Neural crest cell (in vitro differentiated cells): ENCODE measurements around the gene SPESP1. TPM values are rescaled to one million over a fixed set of nuclear protein-coding genes. Genes with fewer than 3 reads are reported as not detected.

ENCODE experiments used
- DNase-seq: peaks from one replicate; pipeline ENCODE4 v3.0.0; 2021; ENCODE audit warnings: low read depth, mixed read lengths, low spot score
- H3K27ac Mint-ChIP-seq: one replicate; pipeline ENCODE4 v1.8.0; 2021; ENCODE audit warnings: mild to moderate bottlenecking, mixed read lengths; ENCODE audit not compliant: unreplicated experiment
- H3K27me3 Mint-ChIP-seq: 2 replicates; pipeline ENCODE4 v1.8.0; 2021; ENCODE audit warnings: low read depth, mild to moderate bottlenecking, mixed read lengths
- H3K36me3 Mint-ChIP-seq: 2 replicates; pipeline ENCODE4 v1.8.0; 2021; ENCODE audit warnings: low read depth, mild to moderate bottlenecking, mixed read lengths
- H3K4me1 Mint-ChIP-seq: 2 replicates; pipeline ENCODE4 v1.8.0; 2021; ENCODE audit warnings: mixed read lengths
- H3K4me3 Mint-ChIP-seq: one replicate; pipeline ENCODE4 v1.8.0; 2021; ENCODE audit warnings: mild to moderate bottlenecking, mixed read lengths
- H3K9me3 Mint-ChIP-seq: 2 replicates; pipeline ENCODE4 v1.8.0; 2021; ENCODE audit warnings: mixed read lengths
- total RNA-seq: library from RNA; stranded (reverse); gene quantifications from 2 replicates; pipeline ENCODE4 v1.2.1, GENCODE V29; 2021
- TF ChIP-seq, protein P1 (sequence below): fragments of 200-600 bp; sonication (generic); conservative IDR thresholded peaks from 2 replicates; pipeline ENCODE4 v1.5.0; 2021; ENCODE audit warnings: antibody characterized with exemption, mild to moderate bottlenecking

The SPESP1 gene
- total RNA-seq, 1 donor from 2014 or later, result not detected

- TF ChIP-seq, protein P1, sequence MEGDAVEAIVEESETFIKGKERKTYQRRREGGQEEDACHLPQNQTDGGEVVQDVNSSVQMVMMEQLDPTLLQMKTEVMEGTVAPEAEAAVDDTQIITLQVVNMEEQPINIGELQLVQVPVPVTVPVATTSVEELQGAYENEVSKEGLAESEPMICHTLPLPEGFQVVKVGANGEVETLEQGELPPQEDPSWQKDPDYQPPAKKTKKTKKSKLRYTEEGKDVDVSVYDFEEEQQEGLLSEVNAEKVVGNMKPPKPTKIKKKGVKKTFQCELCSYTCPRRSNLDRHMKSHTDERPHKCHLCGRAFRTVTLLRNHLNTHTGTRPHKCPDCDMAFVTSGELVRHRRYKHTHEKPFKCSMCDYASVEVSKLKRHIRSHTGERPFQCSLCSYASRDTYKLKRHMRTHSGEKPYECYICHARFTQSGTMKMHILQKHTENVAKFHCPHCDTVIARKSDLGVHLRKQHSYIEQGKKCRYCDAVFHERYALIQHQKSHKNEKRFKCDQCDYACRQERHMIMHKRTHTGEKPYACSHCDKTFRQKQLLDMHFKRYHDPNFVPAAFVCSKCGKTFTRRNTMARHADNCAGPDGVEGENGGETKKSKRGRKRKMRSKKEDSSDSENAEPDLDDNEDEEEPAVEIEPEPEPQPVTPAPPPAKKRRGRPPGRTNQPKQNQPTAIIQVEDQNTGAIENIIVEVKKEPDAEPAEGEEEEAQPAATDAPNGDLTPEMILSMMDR, result no peak
- no peak for DNase-seq
- H3K36me3 Mint-ChIP-seq, result no peaks in the 10 kb centered on the region
- H3K9me3 Mint-ChIP-seq, result no peaks in the 10 kb centered on the region
- peaks cover 26% of the 10 kb centered on the region for H3K4me1 Mint-ChIP-seq
- no peak overlapping the region for H3K4me3 Mint-ChIP-seq
- H3K27me3 Mint-ChIP-seq, result no peaks in the 10 kb centered on the region
- no peak overlapping the region for H3K27ac Mint-ChIP-seq
These were observed 63.8 kb downstream of the SPESP1 start for GRCh38 chr15:68994149-68994548.

GRCh38 chr15:68994981-68995761 lies 64.8 kb downstream of the SPESP1 start:
- TF ChIP-seq, protein P1, result no peak
- no peaks in the 10 kb centered on the region for H3K27me3 Mint-ChIP-seq
- no peak overlapping the region for H3K4me3 Mint-ChIP-seq
- no peaks in the 10 kb centered on the region for H3K9me3 Mint-ChIP-seq
- DNase-seq, result no peak
- peaks cover 24% of the 10 kb centered on the region for H3K4me1 Mint-ChIP-seq
- peak overlapping the region; percentile 8 for H3K27ac Mint-ChIP-seq
- H3K36me3 Mint-ChIP-seq, result no peaks in the 10 kb centered on the region

Other genes starting within 250 kb of the SPESP1 start
- gene ANP32A, start 109.6 kb upstream of the SPESP1 start, total RNA-seq, result 355 and 367 TPM in 2 replicates
- not detected in 2 replicates for gene NOX5, start 84.2 kb downstream of the SPESP1 start, total RNA-seq
- gene GLCE, start 230.1 kb downstream of the SPESP1 start, total RNA-seq, result 16.1 and 17.8 TPM in 2 replicates